Esophagus muscularis mucosa (tissue), 4 donors: ENCODE results near the gene LDHD. TPM values are rescaled to one million over a fixed set of nuclear protein-coding genes. Genes with fewer than 3 reads are reported as not detected.

Source experiments
- DNase-seq: peaks from one replicate; pipeline ENCODE4 v3.0.0-alpha.2; 2017; ENCODE audit errors: extremely low spot score
- H3K27ac ChIP-seq, 4 donors: fragments of 200-600 bp; sonication (generic); replicated peaks in 1 of 4; 1 replicate in 3 of 4; 2 replicates in 1 of 4; pipeline ENCODE4 v1.5.1; 2016 to 2019; ENCODE audit warnings: mild to moderate bottlenecking in 1 of 4
- H3K27me3 ChIP-seq, 4 donors: fragments of 200-600 bp; sonication (generic); one replicate each; pipeline versions ENCODE4 v1.5.1 to v1.6.0; 2016 to 2019
- H3K36me3 ChIP-seq, 4 donors: fragments of 200-600 bp; sonication (generic); one replicate each; pipeline ENCODE4 v1.5.1; 2016 to 2019
- H3K4me1 ChIP-seq, 4 donors: fragments of 200-600 bp; sonication (generic); one replicate each; pipeline ENCODE4 v1.5.1; 2016 to 2019
- H3K4me3 ChIP-seq, 4 donors: fragments of 200-600 bp; sonication (generic); 1 replicate in 2 of 4; 2 replicates in 2 of 4; pipeline ENCODE4 v1.5.1; 2016 to 2019; ENCODE audit warnings: mild to moderate bottlenecking in 4 of 4, moderate library complexity in 1 of 4
- H3K9me3 ChIP-seq, 4 donors: fragments of 200-600 bp; sonication (generic); 1 replicate in 3 of 4; 2 replicates in 1 of 4; pipeline ENCODE4 v1.5.1; 2016 to 2019
- EP300 ChIP-seq: sonication (generic); formaldehyde crosslinking; IDR thresholded peaks from one replicate; pipeline ENCODE4 v1.6.1; 2017; ENCODE audit warnings: antibody characterized with exemption
- POLR2A ChIP-seq: fragments of 450-650 bp; IDR thresholded peaks from one replicate; pipeline ENCODE4 v1.6.1; 2017; ENCODE audit warnings: antibody characterized with exemption, moderate library complexity, mild to moderate bottlenecking, low read depth
- POLR2AphosphoS5 ChIP-seq, 2 donors: sonication (generic); formaldehyde crosslinking; IDR thresholded peaks; one replicate each; pipeline ENCODE4 v1.6.1; 2017; ENCODE audit warnings: antibody characterized with exemption in 2 of 2
- WGBS: methylation state at CpG from one replicate; pipeline ENCODE4 v1.1.5; 2018; 5-methylcytosine and 5-hydroxymethylcytosine counted together
- intact Hi-C: fragments of 100-400 bp; cut with DNase I; formaldehyde crosslinking; loops from one replicate; pipeline ENCODE4 v1.15.1; 2023
- total RNA-seq, 4 donors: library from RNA; depleted of rRNA; stranded (reverse); fragments of >200 nt; gene quantifications; one replicate each; pipeline versions ENCODE4 v1.1.0 to v1.2.1, GENCODE V29; 2016
- TF ChIP-seq, protein P1 (sequence below), 3 experiments: fragments of 200-600 bp in 2 of 3; fragments of 450-650 bp in 1 of 3; sonication (generic) in 2 of 3; IDR thresholded peaks; one replicate each; pipeline ENCODE4 v1.5.1; 2017 to 2019; ENCODE audit warnings: antibody characterized with exemption in 3 of 3, mild to moderate bottlenecking in 2 of 3, moderate library complexity in 1 of 3

LDHD gene
- total RNA-seq, 4 donors from 2014 or later = 6.7 to 13.2 (median 8.7) TPM

DNA sequence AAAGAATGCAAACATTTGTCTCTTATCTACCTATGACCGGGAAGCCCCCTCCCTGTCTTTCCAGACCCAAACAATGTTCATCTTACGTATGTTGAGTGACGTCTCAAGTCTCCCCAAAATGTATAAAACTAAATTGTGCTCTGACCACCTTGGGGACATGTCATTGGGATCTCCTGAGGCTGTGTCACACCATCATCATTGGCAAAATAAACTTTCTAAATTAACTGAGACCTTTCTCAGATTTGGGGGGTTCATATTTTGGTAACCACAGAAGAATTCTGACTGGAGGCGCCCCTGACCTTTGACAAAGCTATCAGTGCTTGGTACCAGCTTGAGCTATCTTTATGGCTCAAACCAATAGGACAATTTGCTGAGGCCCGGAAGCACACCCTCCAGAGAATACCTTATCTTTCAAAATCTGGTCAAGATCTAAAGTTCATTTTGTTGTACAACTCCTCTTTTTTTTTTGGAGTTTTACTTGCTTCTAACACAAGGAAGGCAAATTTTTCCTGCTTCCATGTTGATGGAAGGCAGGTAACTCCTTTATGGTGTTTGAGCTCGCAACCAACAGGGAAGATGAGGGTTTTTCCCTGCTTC lies 2.5 kb upstream of the LDHD start:
- WGBS = 87% methylated on average over 6 of the region's 6 CpGs
- intact Hi-C loops = no loop called here

DNA sequence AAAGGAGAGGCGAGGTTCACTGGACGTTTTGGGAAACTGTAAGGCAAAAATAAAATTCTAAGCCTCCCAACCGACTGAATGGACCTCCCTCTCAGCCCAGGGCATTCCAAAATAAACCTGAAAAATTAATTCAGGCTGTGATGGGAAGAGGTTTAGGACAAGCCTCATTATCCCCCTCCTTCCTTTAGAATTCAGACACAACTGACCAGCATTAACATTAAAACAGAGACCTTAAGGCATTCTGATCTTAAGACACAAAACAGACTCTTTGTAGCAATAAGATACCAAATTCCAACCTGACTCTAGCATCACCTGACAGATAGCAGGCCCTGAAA lies 298 bp upstream of the LDHD start:
- Histone ChIP-seq H3K4me1 (peaks cover 25 to 40% (median 35%) of the 10 kb centered on the region in 4 donors), H3K27ac (peak overlapping the region in 2 of 4 donors; percentile 46 to 73), H3K4me3 (peak overlapping the region; percentile 57 to 69 (median 60)), H3K27me3 (no peaks in the 10 kb centered on the region), H3K36me3 (peaks cover 0 to 13% (median 6%) of the 10 kb centered on the region in 4 donors), H3K9me3 (peaks cover 0 to 6% (median 2%) of the 10 kb centered on the region in 4 donors)
- WGBS = 37% methylated on average over 3 of the region's 3 CpGs
- DNase-seq = no peak
- intact Hi-C loops = no loop called here
- TF ChIP-seq POLR2AphosphoS5 (IDR thresholded peaks at IDR 0.05) (no peak), POLR2A (no peak), EP300 (no peak)
- TF ChIP-seq, protein P1, sequence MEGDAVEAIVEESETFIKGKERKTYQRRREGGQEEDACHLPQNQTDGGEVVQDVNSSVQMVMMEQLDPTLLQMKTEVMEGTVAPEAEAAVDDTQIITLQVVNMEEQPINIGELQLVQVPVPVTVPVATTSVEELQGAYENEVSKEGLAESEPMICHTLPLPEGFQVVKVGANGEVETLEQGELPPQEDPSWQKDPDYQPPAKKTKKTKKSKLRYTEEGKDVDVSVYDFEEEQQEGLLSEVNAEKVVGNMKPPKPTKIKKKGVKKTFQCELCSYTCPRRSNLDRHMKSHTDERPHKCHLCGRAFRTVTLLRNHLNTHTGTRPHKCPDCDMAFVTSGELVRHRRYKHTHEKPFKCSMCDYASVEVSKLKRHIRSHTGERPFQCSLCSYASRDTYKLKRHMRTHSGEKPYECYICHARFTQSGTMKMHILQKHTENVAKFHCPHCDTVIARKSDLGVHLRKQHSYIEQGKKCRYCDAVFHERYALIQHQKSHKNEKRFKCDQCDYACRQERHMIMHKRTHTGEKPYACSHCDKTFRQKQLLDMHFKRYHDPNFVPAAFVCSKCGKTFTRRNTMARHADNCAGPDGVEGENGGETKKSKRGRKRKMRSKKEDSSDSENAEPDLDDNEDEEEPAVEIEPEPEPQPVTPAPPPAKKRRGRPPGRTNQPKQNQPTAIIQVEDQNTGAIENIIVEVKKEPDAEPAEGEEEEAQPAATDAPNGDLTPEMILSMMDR (IDR thresholded peaks at IDR 0.05) = no peak

More for the DNA sequence above, 2.5 kb upstream of the LDHD start:
- H3K27ac ChIP-seq = no peak overlapping the region
- peaks cover 0 to 13% (median 6%) of the 10 kb centered on the region in 4 donors for H3K9me3 ChIP-seq
- H3K4me1 ChIP-seq = peaks cover 20 to 24% (median 22%) of the 10 kb centered on the region in 4 donors
- peaks cover 0 to 5% (median 1%) of the 10 kb centered on the region in 4 donors for H3K36me3 ChIP-seq
- no peak for DNase-seq
- no peaks in the 10 kb centered on the region for H3K27me3 ChIP-seq
- H3K4me3 ChIP-seq = no peak overlapping the region
- TF ChIP-seq POLR2AphosphoS5 (IDR thresholded peaks at IDR 0.05) (no peak), POLR2A (no peak), EP300 (no peak)
- TF ChIP-seq, protein P1 (IDR thresholded peaks at IDR 0.05) = no peak

DNA sequence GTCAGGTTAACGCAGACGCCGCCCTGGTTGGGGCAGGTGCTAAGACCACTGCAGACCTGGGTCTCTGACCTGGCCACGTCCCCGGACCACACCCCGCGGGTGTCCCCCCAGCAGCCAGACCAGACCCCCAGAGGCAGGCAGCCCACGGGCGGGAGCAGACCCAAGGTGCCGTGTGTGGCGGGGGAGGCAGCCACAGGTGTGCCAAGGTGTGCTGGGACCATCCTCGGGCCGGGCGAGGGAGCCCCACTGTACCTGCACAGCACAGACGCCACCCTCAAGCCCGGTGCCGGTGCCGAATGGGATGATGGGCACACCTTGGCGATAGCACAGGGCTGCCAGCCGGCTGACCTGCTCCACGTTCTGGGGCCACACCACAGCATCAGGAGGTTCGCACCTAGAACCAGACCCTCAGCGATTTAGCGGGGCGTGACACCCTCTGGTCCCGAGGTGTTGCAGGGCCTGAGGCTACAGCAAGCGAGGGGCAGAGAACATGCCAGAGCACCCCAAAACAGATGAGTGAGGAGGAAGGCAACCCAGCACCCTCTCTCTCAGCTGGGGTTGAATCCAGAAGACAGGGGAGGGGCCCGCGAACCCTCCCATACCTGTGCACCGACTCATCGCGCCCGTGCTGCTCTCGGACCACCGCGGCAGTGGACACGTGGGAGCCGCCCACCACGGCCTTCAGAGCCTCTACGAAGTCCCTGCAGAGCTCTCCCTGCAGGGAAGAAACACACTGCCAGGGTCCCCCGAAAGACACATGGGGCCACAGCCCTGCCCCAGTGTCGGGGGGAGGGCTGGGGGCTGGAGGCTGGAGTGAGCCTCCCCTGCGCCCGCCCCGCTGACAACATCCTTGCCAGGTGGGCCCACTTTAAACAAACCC lies 1.4 kb downstream of the LDHD start:
- Histone ChIP-seq H3K27ac (no peak overlapping the region), H3K4me1 (peaks cover 42 to 56% (median 52%) of the 10 kb centered on the region in 4 donors), H3K4me3 (peak overlapping the region in 1 of 4 donors; percentile 61), H3K36me3 (peaks cover 0 to 13% (median 6%) of the 10 kb centered on the region in 4 donors), H3K27me3 (no peaks in the 10 kb centered on the region), H3K9me3 (no peaks in the 10 kb centered on the region)
- no peak for DNase-seq
- TF ChIP-seq EP300 = no peak
- TF ChIP-seq, protein P1 (IDR thresholded peaks at IDR 0.05) = no peak
- intact Hi-C loops = no loop called here
- 91% methylated on average over 32 of the region's 45 CpGs for WGBS

- peaks cover 0 to 13% (median 6%) of the 10 kb centered on the region in 4 donors for H3K36me3 ChIP-seq
- DNase-seq = no peak
- H3K9me3 ChIP-seq = no peaks in the 10 kb centered on the region
- H3K4me3 ChIP-seq = no peak overlapping the region
- intact Hi-C loops = no loop called here
- no peaks in the 10 kb centered on the region for H3K27me3 ChIP-seq
- TF ChIP-seq, protein P1 (IDR thresholded peaks at IDR 0.05) = no peak
- TF ChIP-seq EP300 = no peak
- no peak for TF ChIP-seq POLR2A
- TF ChIP-seq POLR2AphosphoS5 (IDR thresholded peaks at IDR 0.05) = no peak
- peaks cover 50 to 65% (median 60%) of the 10 kb centered on the region in 4 donors for H3K4me1 ChIP-seq
- 93% methylated on average over 16 of the region's 44 CpGs for WGBS
- H3K27ac ChIP-seq = no peak overlapping the region
Measured at GRCh38 chr16:75114179-75114945, 2.2 kb downstream of the LDHD start.
